IgD-negative memory B cell (primary cell): ENCODE data around the gene CHAMP1. TPM values are rescaled to one million over a fixed set of nuclear protein-coding genes. Genes with fewer than 3 reads are reported as not detected.

Experiments used
- H3K27ac Mint-ChIP-seq, 3 donors: one replicate each; pipeline ENCODE4 v1.8.0; 2020 to 2022; ENCODE audit warnings: mild to moderate bottlenecking in 3 of 3, mixed read lengths in 3 of 3, moderate library complexity in 1 of 3
- H3K27me3 Mint-ChIP-seq: one replicate; pipeline ENCODE4 v1.8.0; 2021; ENCODE audit warnings: mixed read lengths
- H3K36me3 Mint-ChIP-seq: one replicate; pipeline ENCODE4 v1.8.0; 2020; ENCODE audit warnings: mild to moderate bottlenecking, mixed read lengths
- H3K4me1 Mint-ChIP-seq, 3 donors: one replicate each; pipeline ENCODE4 v1.8.0; 2020 to 2022; ENCODE audit warnings: mixed read lengths in 3 of 3, mild to moderate bottlenecking in 1 of 3
- H3K4me3 Mint-ChIP-seq, 4 donors: one replicate each; pipeline ENCODE4 v1.8.0; 2020 to 2022; ENCODE audit warnings: mild to moderate bottlenecking in 4 of 4, mixed read lengths in 4 of 4, moderate library complexity in 3 of 4
- H3K9me3 Mint-ChIP-seq, 3 donors: one replicate each; pipeline ENCODE4 v1.8.0; 2020 to 2021; ENCODE audit warnings: mixed read lengths in 3 of 3, mild to moderate bottlenecking in 1 of 3
- polyA plus RNA-seq: library from polyadenylated mRNA; unstranded; fragments of 300-500 nt; fragmentation: Illumina TruSeq; gene quantifications from one replicate; pipeline ENCODE4 v1.2.3, GENCODE V29; 2021

Gene CHAMP1
- polyA plus RNA-seq, 1 donor from 2014 or later, result 14.6 TPM

- Mint-ChIP-seq H3K27ac (no peak overlapping the region), H3K4me3 (peak overlapping the region in 3 of 4 donors; percentile 36 to 84 (median 46)), H3K36me3 (peaks cover 15% of the 10 kb centered on the region), H3K9me3 (no peaks in the 10 kb centered on the region), H3K4me1 (peaks cover 25 to 28% (median 26%) of the 10 kb centered on the region in 3 donors), H3K27me3 (no peaks in the 10 kb centered on the region)
Observed at GRCh38 chr13:114283576-114283975, 30.7 kb upstream of the CHAMP1 start.

DNA sequence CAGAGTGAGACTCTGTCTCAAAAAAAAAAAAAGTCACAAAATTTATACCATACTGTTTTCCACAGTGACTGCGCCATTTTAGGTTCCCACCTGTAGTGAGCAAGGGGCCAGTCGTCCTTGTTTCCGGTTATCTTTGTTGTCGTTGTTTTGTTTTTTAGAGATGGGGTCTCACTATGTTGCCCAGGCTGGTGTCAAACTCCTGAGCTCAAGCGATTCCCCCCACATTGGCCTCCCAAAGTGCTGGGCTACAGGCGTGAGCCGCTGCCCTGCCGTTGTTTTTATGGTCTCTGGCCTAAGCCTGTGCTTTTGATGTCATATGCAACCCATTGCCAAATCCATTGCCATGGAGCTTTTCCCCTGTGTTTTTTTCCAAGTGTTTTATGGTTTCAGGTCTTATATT, 29.6 kb upstream of the CHAMP1 start:
- Mint-ChIP-seq H3K36me3 (peaks cover 21% of the 10 kb centered on the region), H3K27ac (peak overlapping the region in 2 of 3 donors; percentile 58 to 62), H3K4me3 (peak overlapping the region in 1 of 4 donors; percentile 84), H3K27me3 (no peaks in the 10 kb centered on the region), H3K4me1 (peaks cover 22 to 24% (median 23%) of the 10 kb centered on the region in 3 donors), H3K9me3 (no peaks in the 10 kb centered on the region)

- H3K4me1 Mint-ChIP-seq, result peaks cover 16 to 20% (median 19%) of the 10 kb centered on the region in 3 donors
- H3K27ac Mint-ChIP-seq, result peak overlapping the region in 2 of 3 donors; percentile 39 to 58
- peaks cover 21% of the 10 kb centered on the region for H3K36me3 Mint-ChIP-seq
- H3K4me3 Mint-ChIP-seq, result peak overlapping the region in 1 of 4 donors; percentile 84
- no peaks in the 10 kb centered on the region for H3K9me3 Mint-ChIP-seq
- no peaks in the 10 kb centered on the region for H3K27me3 Mint-ChIP-seq
Observed at GRCh38 chr13:114285166-114285808, 29.0 kb upstream of the CHAMP1 start.

DNA sequence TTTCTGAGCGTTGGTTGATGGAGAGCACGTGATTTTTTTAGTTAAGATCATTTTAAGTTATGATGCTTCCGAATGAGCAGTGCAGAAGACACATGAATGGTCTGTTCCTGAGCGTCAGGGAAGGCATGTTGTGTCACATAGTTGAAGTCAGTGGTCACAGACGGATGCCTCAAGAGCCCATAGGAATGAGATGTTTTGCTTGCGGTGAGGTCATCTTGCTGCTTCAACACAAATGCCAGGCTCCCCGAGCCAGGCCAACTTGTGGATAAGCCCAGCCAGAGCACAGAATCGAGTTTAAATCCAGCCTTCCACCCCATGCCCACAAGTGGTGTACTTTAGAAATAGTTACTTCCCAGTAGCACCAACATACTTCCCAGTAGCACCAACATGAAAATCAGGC, 27.5 kb upstream of the CHAMP1 start:
- H3K4me3 Mint-ChIP-seq, result no peak overlapping the region
- H3K36me3 Mint-ChIP-seq, result peaks cover 24% of the 10 kb centered on the region
- H3K27me3 Mint-ChIP-seq, result no peaks in the 10 kb centered on the region
- no peaks in the 10 kb centered on the region for H3K9me3 Mint-ChIP-seq
- H3K4me1 Mint-ChIP-seq, result peaks cover 13 to 14% (median 14%) of the 10 kb centered on the region in 3 donors
- H3K27ac Mint-ChIP-seq, result peak overlapping the region in 1 of 3 donors; percentile 59

DNA sequence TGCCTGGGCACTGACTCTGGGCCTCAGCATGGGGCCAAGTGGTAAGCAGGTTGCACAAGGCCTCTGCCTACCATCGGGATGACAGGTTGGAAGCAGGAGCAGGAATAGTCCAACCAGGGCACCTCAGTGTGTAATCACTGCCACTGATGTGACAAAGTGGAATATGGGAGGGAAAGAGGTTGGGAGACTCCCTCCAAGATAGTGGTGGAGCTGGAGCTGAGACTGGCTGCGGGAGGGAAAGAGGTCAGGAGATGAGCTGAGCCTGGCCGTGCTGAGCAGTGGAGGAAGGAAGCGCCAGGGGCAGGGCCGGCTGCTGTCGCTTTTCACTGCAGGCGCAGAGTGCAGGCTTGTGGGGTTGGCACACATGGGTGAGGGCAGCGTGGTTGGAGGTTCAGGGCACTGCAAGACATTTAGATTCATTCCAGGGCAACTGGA, 26.1 kb upstream of the CHAMP1 start:
- H3K27ac Mint-ChIP-seq, result peak overlapping the region in 1 of 3 donors; percentile 73
- H3K4me3 Mint-ChIP-seq, result peak overlapping the region in 2 of 4 donors; percentile 34 to 49
- H3K27me3 Mint-ChIP-seq, result no peaks in the 10 kb centered on the region
- H3K36me3 Mint-ChIP-seq, result peaks cover 24% of the 10 kb centered on the region
- H3K9me3 Mint-ChIP-seq, result no peaks in the 10 kb centered on the region
- peaks cover 11% of the 10 kb centered on the region in 3 donors for H3K4me1 Mint-ChIP-seq

DNA sequence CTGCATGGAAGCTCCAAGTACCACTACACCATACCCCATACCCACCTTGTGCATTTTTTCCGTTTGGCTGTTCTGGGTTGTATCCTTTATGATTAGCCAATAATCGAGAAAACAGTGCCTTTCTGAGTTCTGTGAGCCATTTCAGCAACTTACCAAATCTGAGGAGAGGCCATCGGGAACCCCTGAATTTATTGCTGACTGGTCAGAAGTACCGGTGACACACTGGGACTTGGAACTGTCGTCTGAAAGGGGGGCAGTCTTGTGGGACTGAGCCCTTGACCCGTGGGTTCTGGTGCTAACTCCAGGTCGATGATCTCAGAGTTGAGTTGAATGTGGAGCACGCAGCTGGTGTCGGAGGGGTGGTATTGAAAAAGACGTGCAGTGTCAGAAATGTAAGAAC, 17.9 kb upstream of the CHAMP1 start:
- no peak overlapping the region for H3K4me3 Mint-ChIP-seq
- peaks cover 5 to 14% (median 12%) of the 10 kb centered on the region in 3 donors for H3K4me1 Mint-ChIP-seq
- H3K27ac Mint-ChIP-seq, result peak overlapping the region in 1 of 3 donors; percentile 28
- no peaks in the 10 kb centered on the region for H3K27me3 Mint-ChIP-seq
- no peaks in the 10 kb centered on the region for H3K9me3 Mint-ChIP-seq
- H3K36me3 Mint-ChIP-seq, result peaks cover 10% of the 10 kb centered on the region

DNA sequence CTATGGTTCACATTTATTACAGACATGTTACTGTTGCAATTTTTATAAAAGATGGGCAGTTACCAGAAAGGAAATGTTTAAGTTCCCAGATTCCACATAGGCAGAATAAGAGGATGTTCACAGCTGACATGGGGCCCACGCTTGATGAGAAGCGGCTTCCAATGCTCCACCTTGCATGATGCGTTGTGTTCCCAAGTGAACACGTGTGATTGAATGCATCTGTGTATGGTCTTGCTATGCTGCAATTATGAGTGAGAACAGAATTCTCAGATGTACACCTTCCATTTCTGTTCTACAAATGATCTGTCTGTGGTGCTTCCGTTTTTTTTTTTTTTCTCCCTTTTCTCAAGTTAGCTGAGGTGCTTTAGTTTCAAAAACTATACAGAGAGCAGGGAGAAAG, 17.4 kb upstream of the CHAMP1 start:
- H3K4me3 Mint-ChIP-seq, result peak overlapping the region in 1 of 4 donors; percentile 22
- H3K27ac Mint-ChIP-seq, result peak overlapping the region in 1 of 3 donors; percentile 28
- H3K27me3 Mint-ChIP-seq, result no peaks in the 10 kb centered on the region
- H3K36me3 Mint-ChIP-seq, result peaks cover 7% of the 10 kb centered on the region
- peaks cover 3 to 14% (median 12%) of the 10 kb centered on the region in 3 donors for H3K4me1 Mint-ChIP-seq
- H3K9me3 Mint-ChIP-seq, result no peaks in the 10 kb centered on the region

- H3K4me3 Mint-ChIP-seq, result no peak overlapping the region
- no peak overlapping the region for H3K27ac Mint-ChIP-seq
- H3K36me3 Mint-ChIP-seq, result peaks cover 11% of the 10 kb centered on the region
- H3K27me3 Mint-ChIP-seq, result no peaks in the 10 kb centered on the region
- peaks cover 3 to 13% (median 9%) of the 10 kb centered on the region in 3 donors for H3K4me1 Mint-ChIP-seq
- H3K9me3 Mint-ChIP-seq, result no peaks in the 10 kb centered on the region
Observed at GRCh38 chr13:114298866-114299265, 15.4 kb upstream of the CHAMP1 start.

DNA sequence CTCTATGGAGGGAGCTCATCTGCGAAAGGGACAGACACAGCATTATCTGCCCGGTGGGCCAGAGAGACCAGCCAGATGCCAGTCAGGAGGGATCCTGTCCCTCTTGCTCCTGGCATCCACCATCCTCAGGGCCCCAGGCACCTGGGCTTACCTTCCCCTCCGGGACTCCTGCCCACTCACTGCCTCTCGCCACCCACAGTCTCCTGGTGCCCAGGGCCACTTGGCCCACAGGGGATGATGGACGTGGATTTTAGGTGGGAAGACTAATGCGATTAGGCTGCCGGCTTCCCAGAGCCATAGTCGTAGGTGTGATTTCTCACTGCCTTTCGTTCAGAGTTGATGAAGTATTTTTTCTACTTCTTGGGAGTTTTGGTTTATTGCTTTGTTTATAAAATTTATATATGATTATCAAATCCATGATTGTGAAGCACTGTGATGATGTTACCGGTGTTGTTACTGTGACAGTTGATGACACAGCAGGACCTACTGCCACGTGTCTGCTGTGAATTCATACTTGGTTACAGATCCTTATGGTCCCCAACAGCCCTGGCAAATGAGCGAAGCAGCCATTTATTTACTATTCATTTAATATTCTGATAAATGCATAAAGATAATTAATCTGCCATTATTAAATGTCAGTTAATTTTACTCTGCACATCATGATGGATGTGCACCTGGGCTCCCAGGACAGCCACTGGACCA, 14.5 kb upstream of the CHAMP1 start:
- Mint-ChIP-seq H3K27me3 (no peaks in the 10 kb centered on the region), H3K27ac (no peak overlapping the region), H3K4me3 (no peak overlapping the region), H3K36me3 (peaks cover 9% of the 10 kb centered on the region), H3K9me3 (no peaks in the 10 kb centered on the region), H3K4me1 (peaks cover 3 to 12% (median 9%) of the 10 kb centered on the region in 3 donors)

GRCh38 chr13:114303700-114304327, 10.5 kb upstream of the CHAMP1 start:
- no peaks in the 10 kb centered on the region for H3K9me3 Mint-ChIP-seq
- no peaks in the 10 kb centered on the region for H3K4me1 Mint-ChIP-seq
- no peak overlapping the region for H3K4me3 Mint-ChIP-seq
- H3K36me3 Mint-ChIP-seq, result peaks cover 9% of the 10 kb centered on the region
- peak overlapping the region in 1 of 3 donors; percentile 82 for H3K27ac Mint-ChIP-seq
- H3K27me3 Mint-ChIP-seq, result no peaks in the 10 kb centered on the region

- H3K4me1 Mint-ChIP-seq, result no peaks in the 10 kb centered on the region
- peaks cover 8% of the 10 kb centered on the region for H3K36me3 Mint-ChIP-seq
- peak overlapping the region in 1 of 3 donors; percentile 27 for H3K27ac Mint-ChIP-seq
- no peaks in the 10 kb centered on the region for H3K27me3 Mint-ChIP-seq
- H3K9me3 Mint-ChIP-seq, result no peaks in the 10 kb centered on the region
- H3K4me3 Mint-ChIP-seq, result no peak overlapping the region
Observed at GRCh38 chr13:114304346-114305034, 9.8 kb upstream of the CHAMP1 start.

- Mint-ChIP-seq H3K36me3 (peaks cover 3% of the 10 kb centered on the region), H3K27me3 (no peaks in the 10 kb centered on the region), H3K27ac (peak overlapping the region in 1 of 3 donors; percentile 57), H3K9me3 (no peaks in the 10 kb centered on the region), H3K4me1 (peaks cover 16 to 18% (median 16%) of the 10 kb centered on the region in 3 donors), H3K4me3 (peak overlapping the region in 1 of 4 donors; percentile 39)
Observed at GRCh38 chr13:114309086-114309485, 5.2 kb upstream of the CHAMP1 start.

DNA sequence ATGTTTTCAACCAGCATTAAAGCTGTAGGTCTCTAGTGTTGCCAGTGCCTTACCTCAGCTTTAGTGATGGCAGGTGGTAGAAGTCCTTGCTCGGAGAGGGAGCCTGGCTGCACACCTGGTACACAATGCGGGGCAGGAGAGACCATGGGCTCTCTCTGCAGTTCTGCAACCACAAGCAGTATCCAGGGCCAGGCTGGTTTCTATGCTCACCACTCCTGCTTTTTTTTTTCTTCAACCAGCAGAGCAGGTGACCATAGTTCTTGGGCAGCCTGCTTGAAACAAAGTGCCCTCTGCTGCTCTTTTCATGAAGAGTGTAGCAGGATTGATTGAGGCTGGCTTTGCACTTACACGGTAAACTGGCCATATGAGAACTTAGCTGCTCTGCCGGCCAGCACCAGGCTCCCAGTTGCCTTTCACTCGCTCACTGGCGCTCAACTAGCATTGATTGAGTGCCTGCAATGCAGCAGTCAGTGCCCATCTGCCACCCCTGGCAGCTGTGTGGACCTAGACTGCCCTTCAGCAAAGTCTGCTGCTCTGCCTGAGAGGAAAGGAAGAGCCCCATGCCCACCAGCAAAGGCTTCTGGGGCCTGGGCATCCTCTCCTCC, 4.4 kb upstream of the CHAMP1 start:
- Mint-ChIP-seq H3K9me3 (no peaks in the 10 kb centered on the region), H3K27me3 (no peaks in the 10 kb centered on the region), H3K36me3 (peaks cover 3% of the 10 kb centered on the region), H3K4me1 (peaks cover 17 to 19% (median 18%) of the 10 kb centered on the region in 3 donors), H3K4me3 (no peak overlapping the region), H3K27ac (no peak overlapping the region)

DNA sequence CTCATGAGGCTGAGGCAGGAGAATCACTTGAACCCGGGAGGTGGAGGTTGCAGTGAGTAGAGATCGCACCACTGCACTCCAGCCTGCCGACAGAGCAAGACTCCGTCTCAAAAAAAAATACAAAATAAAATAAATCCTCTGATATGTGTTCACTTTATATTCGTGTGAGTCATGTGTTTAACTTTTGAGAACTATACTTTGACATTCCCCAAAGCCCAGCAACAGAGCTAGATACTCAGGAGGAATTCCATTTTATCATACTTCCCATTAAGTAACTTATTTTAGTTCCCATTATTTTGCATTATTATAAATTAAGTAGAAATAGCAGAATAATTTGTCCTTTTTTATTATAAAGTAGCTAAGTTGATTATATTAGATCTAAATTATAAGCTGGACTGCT, 3.3 kb upstream of the CHAMP1 start:
- H3K27me3 Mint-ChIP-seq, result no peaks in the 10 kb centered on the region
- H3K4me3 Mint-ChIP-seq, result peak overlapping the region in 1 of 4 donors; percentile 55
- peaks cover 24 to 28% (median 26%) of the 10 kb centered on the region in 3 donors for H3K4me1 Mint-ChIP-seq
- H3K36me3 Mint-ChIP-seq, result peaks cover 3% of the 10 kb centered on the region
- H3K27ac Mint-ChIP-seq, result no peak overlapping the region
- no peaks in the 10 kb centered on the region for H3K9me3 Mint-ChIP-seq
